ENCODE data around the gene PRAME.

GRCh38 chr22:22587577-22588188 lies 28.6 kb upstream of the PRAME start:
- TF ChIP-seq CTCF (IDR thresholded peaks at IDR 0.05) (no peak), POLR2A (IDR thresholded peaks at IDR 0.05) (no peak), POLR2AphosphoS5 (IDR thresholded peaks at IDR 0.05) (no peak)

Measured in gastroesophageal sphincter (tissue), 3 donors.